Measurements from ENCODE around the gene MOCOS.

MOCOS gene

GRCh38 chr18:36296650-36297416, 109.5 kb downstream of the MOCOS start:
- Histone ChIP-seq H3K27ac (ENCODE audit: low read depth, low read length) (no peak overlapping the region), H3K4me1 (ENCODE audit: control insufficient read depth, low read length) (no peaks in the 10 kb centered on the region; the same call in none of the 2 replicates), H3K9me3 (ENCODE audit: control insufficient read depth, insufficient read depth, low read length) (no peaks in the 10 kb centered on the region), H3K4me3 (ENCODE audit: low read length) (peak overlapping the region; percentile 14; the same call in 1 of the 2 replicates), H3F3A (ENCODE audit: control insufficient read depth, insufficient read depth) (no peaks in the 10 kb centered on the region), H3K36me3 (ENCODE audit: control insufficient read depth, low read length) (no peaks in the 10 kb centered on the region), H3K9me2 (replicated peaks; ENCODE audit: control insufficient read depth, low read length) (no peaks in the 10 kb centered on the region), H3K27me3 (ENCODE audit: control insufficient read depth, low read length) (peaks cover 41% of the 10 kb centered on the region), H3K4me2 (ENCODE audit: low read length) (peak overlapping the region; percentile 47), H3K79me2 (ENCODE audit: control insufficient read depth, low read length) (no peaks in the 10 kb centered on the region), H4K20me1 (ENCODE audit: control insufficient read depth, insufficient read depth, low read depth, low read length) (no peaks in the 10 kb centered on the region)
- peak; percentile 48 for TF ChIP-seq CTCF (IDR thresholded peaks at IDR 0.05; ENCODE audit: low read depth, low read length, poor library complexity, severe bottlenecking)
- no peak for TF ChIP-seq EZH2phosphoT487 (IDR thresholded peaks at IDR 0.05; ENCODE audit: borderline replicate concordance, low read length)

GRCh38 chr18:36297417-36298125, 110.3 kb downstream of the MOCOS start, which contains the start of gene FHOD3:
FHOD3 (plus strand) TSS chr18:36297713; CDS start chr18:36297836, 123 bp downstream.
- Histone ChIP-seq H3K36me3 (ENCODE audit: control insufficient read depth, low read length) (no peaks in the 10 kb centered on the region), H3K79me2 (ENCODE audit: control insufficient read depth, low read length) (no peaks in the 10 kb centered on the region), H3K27ac (ENCODE audit: low read depth, low read length) (no peak within 1 kb of the TSS), H3K9me2 (replicated peaks; ENCODE audit: control insufficient read depth, low read length) (no peaks in the 10 kb centered on the region), H3K9me3 (ENCODE audit: control insufficient read depth, insufficient read depth, low read length) (no peaks in the 10 kb centered on the region), H3K4me2 (ENCODE audit: low read length) (peak within 1 kb of the TSS; percentile 47), H3F3A (ENCODE audit: control insufficient read depth, insufficient read depth) (no peaks in the 10 kb centered on the region), H3K4me3 (ENCODE audit: low read length) (peak within 1 kb of the TSS; percentile 28), H3K27me3 (ENCODE audit: control insufficient read depth, low read length) (peaks cover 46% of the 10 kb centered on the region), H4K20me1 (ENCODE audit: control insufficient read depth, insufficient read depth, low read depth, low read length) (no peaks in the 10 kb centered on the region), H3K4me1 (ENCODE audit: control insufficient read depth, low read length) (no peaks in the 10 kb centered on the region; the same call in none of the 2 replicates)
- TF ChIP-seq EZH2phosphoT487 (IDR thresholded peaks at IDR 0.05; ENCODE audit: borderline replicate concordance, low read length), result peak; percentile 61; the same call in 1 of the 2 replicates
- no peak for TF ChIP-seq CTCF (IDR thresholded peaks at IDR 0.05; ENCODE audit: low read depth, low read length, poor library complexity, severe bottlenecking)

- Histone ChIP-seq H3K4me2 (ENCODE audit: low read length) (no peak overlapping the region; the same call in 1 of the 2 replicates), H3K4me1 (ENCODE audit: control insufficient read depth, low read length) (no peaks in the 10 kb centered on the region; the same call in none of the 2 replicates), H3K4me3 (ENCODE audit: low read length) (peak overlapping the region; percentile 28; the same call in 1 of the 2 replicates), H3K79me2 (ENCODE audit: control insufficient read depth, low read length) (no peaks in the 10 kb centered on the region), H3K9me3 (ENCODE audit: control insufficient read depth, insufficient read depth, low read length) (no peaks in the 10 kb centered on the region), H3K27ac (ENCODE audit: low read depth, low read length) (no peak overlapping the region), H3K27me3 (ENCODE audit: control insufficient read depth, low read length) (peaks cover 46% of the 10 kb centered on the region), H4K20me1 (ENCODE audit: control insufficient read depth, insufficient read depth, low read depth, low read length) (no peaks in the 10 kb centered on the region), H3K36me3 (ENCODE audit: control insufficient read depth, low read length) (no peaks in the 10 kb centered on the region), H3K9me2 (replicated peaks; ENCODE audit: control insufficient read depth, low read length) (no peaks in the 10 kb centered on the region), H3F3A (ENCODE audit: control insufficient read depth, insufficient read depth) (no peaks in the 10 kb centered on the region)
- TF ChIP-seq CTCF (IDR thresholded peaks at IDR 0.05; ENCODE audit: low read depth, low read length, poor library complexity, severe bottlenecking) (no peak), EZH2phosphoT487 (IDR thresholded peaks at IDR 0.05; ENCODE audit: borderline replicate concordance, low read length) (no peak)
Measured at GRCh38 chr18:36298126-36298741, 110.9 kb downstream of the MOCOS start.
